PC-9 (cell line): ENCODE measurements around the gene PPP1R1C.

Experiments
- EZH2 ChIP-seq: fragments of 200-600 bp; sonication (generic); IDR thresholded peaks from 2 replicates; pipeline ENCODE4 v1.8.0; 2017; ENCODE audit warnings: antibody characterized with exemption, low read depth
- TF ChIP-seq, protein P1 (sequence below): fragments of 200-600 bp; sonication (generic); conservative IDR thresholded peaks from 2 replicates; pipeline ENCODE4 v1.6.1; 2017; ENCODE audit warnings: mixed run types, antibody characterized with exemption, mild to moderate bottlenecking, moderate library complexity

DNA sequence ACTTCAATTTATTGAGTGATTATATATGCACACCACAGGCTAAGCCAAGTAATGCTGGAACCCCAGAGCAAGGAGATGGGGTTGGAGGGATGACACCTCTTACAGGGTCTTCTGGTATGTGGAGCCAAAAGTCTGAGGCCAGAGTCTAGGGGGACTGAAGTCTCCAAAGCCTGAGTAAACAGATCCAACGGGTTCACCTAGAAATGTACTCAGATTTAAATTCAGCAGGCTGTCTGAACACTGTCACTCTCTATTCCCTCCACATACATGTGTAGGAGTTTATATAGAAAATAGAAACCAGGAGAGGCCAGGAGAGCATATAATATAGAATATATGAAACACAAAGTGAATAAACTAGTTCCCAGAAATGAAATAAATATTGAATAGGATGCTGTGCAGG, 76.1 kb downstream of the PPP1R1C start:
- TF ChIP-seq, protein P1, sequence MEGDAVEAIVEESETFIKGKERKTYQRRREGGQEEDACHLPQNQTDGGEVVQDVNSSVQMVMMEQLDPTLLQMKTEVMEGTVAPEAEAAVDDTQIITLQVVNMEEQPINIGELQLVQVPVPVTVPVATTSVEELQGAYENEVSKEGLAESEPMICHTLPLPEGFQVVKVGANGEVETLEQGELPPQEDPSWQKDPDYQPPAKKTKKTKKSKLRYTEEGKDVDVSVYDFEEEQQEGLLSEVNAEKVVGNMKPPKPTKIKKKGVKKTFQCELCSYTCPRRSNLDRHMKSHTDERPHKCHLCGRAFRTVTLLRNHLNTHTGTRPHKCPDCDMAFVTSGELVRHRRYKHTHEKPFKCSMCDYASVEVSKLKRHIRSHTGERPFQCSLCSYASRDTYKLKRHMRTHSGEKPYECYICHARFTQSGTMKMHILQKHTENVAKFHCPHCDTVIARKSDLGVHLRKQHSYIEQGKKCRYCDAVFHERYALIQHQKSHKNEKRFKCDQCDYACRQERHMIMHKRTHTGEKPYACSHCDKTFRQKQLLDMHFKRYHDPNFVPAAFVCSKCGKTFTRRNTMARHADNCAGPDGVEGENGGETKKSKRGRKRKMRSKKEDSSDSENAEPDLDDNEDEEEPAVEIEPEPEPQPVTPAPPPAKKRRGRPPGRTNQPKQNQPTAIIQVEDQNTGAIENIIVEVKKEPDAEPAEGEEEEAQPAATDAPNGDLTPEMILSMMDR: no peak
- TF ChIP-seq EZH2: no peak
